Endothelial cell of umbilical vein (primary cell): ENCODE measurements around the gene PRAMEF1. TPM values are rescaled to one million over a fixed set of nuclear protein-coding genes. Genes with fewer than 3 reads are reported as not detected.

ENCODE experiments used
- BruUV-seq: library from RNA; stranded (reverse); fragments of 400-500 nt; replicated peaks from 2 replicates; lab custom pipeline; 2021; lab: Mats Ljungman, UMichigan
- CTCF ChIA-PET: fragments of 300-600, 350-600 bp; sonication (Branson Sonifier 250); formaldehyde crosslinking; loops from one replicate; lab custom pipeline; 2021; ENCODE audit warnings: antibody characterized with exemption, inconsistent platforms; lab: Charles Lee
- POLR2A ChIA-PET: fragments of 300-600, 350-600 bp; sonication (Branson Sonifier 250); formaldehyde crosslinking; loops from one replicate; lab custom pipeline; 2021; ENCODE audit warnings: antibody characterized with exemption, inconsistent platforms; lab: Charles Lee
- DNase-seq: peaks from one replicate; pipeline ENCODE4 v3.0.0-alpha.2; 2011; ENCODE audit warnings: low read depth, low spot score
- FAIRE-seq: peaks from 2 replicates; lab custom pipeline; 2011; peaks lifted over from hg19 to GRCh38; lab: Jason Lieb, UNC
- H2AFZ ChIP-seq: 2 replicates; pipeline ENCODE4 v1.6.0; 2012; ENCODE audit warnings: low read depth, low read length, control low read depth, inconsistent platforms
- H3K27ac ChIP-seq: 2 replicates; pipeline ENCODE4 v1.5.1; 2011; ENCODE audit warnings: low read depth, mild to moderate bottlenecking, control low read depth, low read length, moderate library complexity; ENCODE audit not compliant: insufficient read depth
- H3K27me3 ChIP-seq, 2 experiments: 2 replicates each; pipeline versions ENCODE4 v1.6.0 to v1.6.1; 2011; ENCODE audit warnings: low read length in 2 of 2, mixed read lengths in 1 of 2; ENCODE audit not compliant: control insufficient read depth in 2 of 2, insufficient read depth in 2 of 2
- H3K36me3 ChIP-seq, 2 experiments: 2 replicates in 1 of 2; 3 replicates in 1 of 2; pipeline ENCODE4 v1.5.1; 2011; ENCODE audit warnings: low read length in 2 of 2, mild to moderate bottlenecking in 1 of 2, moderate library complexity in 1 of 2; ENCODE audit not compliant: control insufficient read depth in 2 of 2, insufficient read depth in 2 of 2; ENCODE audit errors: extremely low read depth in 1 of 2
- H3K4me1 ChIP-seq: 3 replicates; pipeline ENCODE4 v1.5.1; 2011; ENCODE audit warnings: mild to moderate bottlenecking, low read length; ENCODE audit not compliant: control insufficient read depth, insufficient read depth; ENCODE audit errors: extremely low read depth
- H3K4me2 ChIP-seq: 2 replicates; pipeline ENCODE4 v1.6.1; 2011; ENCODE audit warnings: low read length, control low read depth, mixed read lengths; ENCODE audit not compliant: insufficient read depth
- H3K4me3 ChIP-seq, 3 experiments: fragments of 200-600 bp in 1 of 3; sonication (generic), shearing (Covaris generic) in 1 of 3; replicated peaks in 1 of 3; 2 replicates each; pipeline ENCODE4 v1.5.1; 2011 to 2016; ENCODE audit warnings: control low read depth in 3 of 3, low read length in 3 of 3, mild to moderate bottlenecking in 2 of 3, inconsistent platforms in 1 of 3, low read depth in 1 of 3, moderate library complexity in 1 of 3; ENCODE audit not compliant: insufficient read depth in 1 of 3
- H3K79me2 ChIP-seq: 2 replicates; pipeline ENCODE4 v1.6.0; 2012; ENCODE audit warnings: low read length, inconsistent platforms; ENCODE audit not compliant: control insufficient read depth, insufficient read depth
- H3K9ac ChIP-seq: replicated peaks from 2 replicates; pipeline ENCODE3; 2011; ENCODE audit warnings: low read length, control low read depth; ENCODE audit not compliant: insufficient read depth; ENCODE audit errors: extremely low read depth
- H3K9me1 ChIP-seq: replicated peaks from 3 replicates; pipeline ENCODE4 v1.6.0; 2011; ENCODE audit warnings: mild to moderate bottlenecking, low read length; ENCODE audit not compliant: control insufficient read depth, insufficient read depth; ENCODE audit errors: extremely low read depth
- H3K9me3 ChIP-seq: replicated peaks from 2 replicates; pipeline ENCODE4 v1.5.1; 2012; ENCODE audit warnings: low read length, inconsistent platforms; ENCODE audit not compliant: control insufficient read depth, insufficient read depth
- H4K20me1 ChIP-seq: replicated peaks from 2 replicates; pipeline ENCODE3; 2011; ENCODE audit warnings: mild to moderate bottlenecking, low read length; ENCODE audit not compliant: control insufficient read depth, insufficient read depth; ENCODE audit errors: extremely low read depth
- EZH2 ChIP-seq: IDR thresholded peaks from 2 replicates; pipeline ENCODE4 v1.6.1; 2012; ENCODE audit warnings: borderline replicate concordance, low read depth, mild to moderate bottlenecking, moderate library complexity, low read length, inconsistent platforms; ENCODE audit not compliant: severe bottlenecking
- FOS ChIP-seq: IDR thresholded peaks from 2 replicates; pipeline ENCODE4 v1.6.1; 2011; ENCODE audit warnings: mild to moderate bottlenecking, low read length, moderate library complexity, borderline replicate concordance; ENCODE audit not compliant: insufficient read depth
- GATA2 ChIP-seq: IDR thresholded peaks from 2 replicates; pipeline ENCODE4 v1.7.0; 2011; ENCODE audit warnings: low read depth, mild to moderate bottlenecking, moderate library complexity, mixed read lengths, low read length; ENCODE audit not compliant: insufficient read length, insufficient read depth
- JUN ChIP-seq: IDR thresholded peaks from 2 replicates; pipeline ENCODE4 v1.6.1; 2011; ENCODE audit warnings: borderline replicate concordance, low read depth; ENCODE audit not compliant: insufficient read length, insufficient read depth
- MYC ChIP-seq: IDR thresholded peaks from one replicate; pipeline ENCODE4 v1.6.1; 2011; ENCODE audit warnings: mild to moderate bottlenecking, low read depth, low read length
- POLR2A ChIP-seq: IDR thresholded peaks from 2 replicates; pipeline ENCODE4 v1.6.1; 2012; ENCODE audit warnings: low read depth, mild to moderate bottlenecking, control low read depth, low read length
- POLR2AphosphoS5 ChIP-seq: IDR thresholded peaks from 2 replicates; pipeline ENCODE4 v1.6.1; 2012; ENCODE audit warnings: low read depth, mild to moderate bottlenecking, control low read depth, low read length, moderate library complexity; ENCODE audit not compliant: insufficient read depth
- dilution Hi-C: fragments of 300-500 bp; cut with MboI; formaldehyde crosslinking; loops from one replicate; pipeline ENCODE4 v1.15.0; 2019; ENCODE audit warnings: low sequenced_read_pairs; ENCODE audit not compliant: extremely low pct_ligation_motif_present
- intact Hi-C: fragments of 100-400 bp; cut with micrococcal nuclease; formaldehyde crosslinking; loops from one replicate; pipeline ENCODE4 v1.10.0; 2022
- polyA plus RNA-seq, 4 experiments: library from polyadenylated mRNA; depleted of rRNA in 3 of 4; stranded (reverse) in 3 of 4; unstranded in 1 of 4; fragments of >200 nt; gene quantifications; 2 replicates each; pipeline versions ENCODE4 v1.2.1 to v1.2.3, GENCODE V29; 2011 to 2012; ENCODE audit warnings: missing spikeins in 1 of 4
- total RNA-seq: library from RNA; stranded (reverse); gene quantifications from 2 replicates; pipeline ENCODE4 v1.2.3, GENCODE V29; 2021
- TF ChIP-seq, protein P1 (sequence below): IDR thresholded peaks from 2 replicates; pipeline ENCODE4 v1.6.1; 2011; ENCODE audit not compliant: insufficient read depth, insufficient read length
- TF ChIP-seq, protein P2 (sequence below), 2 donors: IDR thresholded peaks; 1 replicate in 1 of 2; 2 replicates in 1 of 2; pipeline ENCODE4 v1.5.1; 2011; ENCODE audit warnings: low read length in 2 of 2, mild to moderate bottlenecking in 2 of 2, moderate library complexity in 2 of 2, control low read depth in 1 of 2, inconsistent platforms in 1 of 2, low read depth in 1 of 2; ENCODE audit not compliant: insufficient read depth in 1 of 2; ENCODE audit errors: extremely low read depth in 1 of 2

Gene PRAMEF1
- total and polyA plus RNA-seq, 2 donors (not counting 3 experiments of a cell fraction or from before 2014, with no cell fraction given): not detected

DNA sequence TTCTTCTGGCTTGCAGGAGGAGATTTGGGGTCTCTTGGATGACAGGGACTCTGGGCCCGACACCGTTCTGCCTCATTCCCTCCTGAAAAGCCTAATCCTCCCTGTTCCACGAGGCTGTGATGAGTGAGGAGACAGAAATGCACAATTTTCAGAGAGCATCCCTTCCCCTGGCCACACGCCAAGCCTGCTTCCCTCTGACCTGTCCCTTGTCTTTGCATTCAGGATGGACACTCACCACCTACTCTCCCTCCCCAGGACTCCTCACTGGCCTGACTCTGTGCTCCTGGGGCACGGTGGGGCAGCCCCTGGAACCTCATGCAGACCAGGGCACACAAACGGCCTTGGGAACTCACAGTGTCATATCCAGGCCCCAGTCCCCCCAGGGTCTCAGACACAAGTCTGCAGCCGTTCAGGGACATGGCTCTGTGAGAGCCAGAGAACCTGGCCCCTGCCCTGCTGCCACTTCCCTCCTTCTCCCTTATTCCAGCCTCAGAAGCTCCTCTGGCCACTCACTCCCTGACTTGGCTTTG, 21.2 kb upstream of the PRAMEF1 start:
- H3K79me2 ChIP-seq: no peaks in the 10 kb centered on the region
- DNase-seq (no peak), FAIRE-seq (no peak)
- H3K9me3 ChIP-seq: no peaks in the 10 kb centered on the region
- no peak overlapping the region for H3K27ac ChIP-seq
- no peak overlapping the region for H3K4me2 ChIP-seq
- dilution Hi-C loops: no loop called here
- TF ChIP-seq EZH2: no peak
- TF ChIP-seq MYC: no peak
- no peak for TF ChIP-seq GATA2
- TF ChIP-seq POLR2AphosphoS5: no peak
- TF ChIP-seq FOS: no peak
- TF ChIP-seq, protein P1, sequence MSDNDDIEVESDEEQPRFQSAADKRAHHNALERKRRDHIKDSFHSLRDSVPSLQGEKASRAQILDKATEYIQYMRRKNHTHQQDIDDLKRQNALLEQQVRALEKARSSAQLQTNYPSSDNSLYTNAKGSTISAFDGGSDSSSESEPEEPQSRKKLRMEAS: no peak
- no peak for TF ChIP-seq JUN
- TF ChIP-seq, protein P2, sequence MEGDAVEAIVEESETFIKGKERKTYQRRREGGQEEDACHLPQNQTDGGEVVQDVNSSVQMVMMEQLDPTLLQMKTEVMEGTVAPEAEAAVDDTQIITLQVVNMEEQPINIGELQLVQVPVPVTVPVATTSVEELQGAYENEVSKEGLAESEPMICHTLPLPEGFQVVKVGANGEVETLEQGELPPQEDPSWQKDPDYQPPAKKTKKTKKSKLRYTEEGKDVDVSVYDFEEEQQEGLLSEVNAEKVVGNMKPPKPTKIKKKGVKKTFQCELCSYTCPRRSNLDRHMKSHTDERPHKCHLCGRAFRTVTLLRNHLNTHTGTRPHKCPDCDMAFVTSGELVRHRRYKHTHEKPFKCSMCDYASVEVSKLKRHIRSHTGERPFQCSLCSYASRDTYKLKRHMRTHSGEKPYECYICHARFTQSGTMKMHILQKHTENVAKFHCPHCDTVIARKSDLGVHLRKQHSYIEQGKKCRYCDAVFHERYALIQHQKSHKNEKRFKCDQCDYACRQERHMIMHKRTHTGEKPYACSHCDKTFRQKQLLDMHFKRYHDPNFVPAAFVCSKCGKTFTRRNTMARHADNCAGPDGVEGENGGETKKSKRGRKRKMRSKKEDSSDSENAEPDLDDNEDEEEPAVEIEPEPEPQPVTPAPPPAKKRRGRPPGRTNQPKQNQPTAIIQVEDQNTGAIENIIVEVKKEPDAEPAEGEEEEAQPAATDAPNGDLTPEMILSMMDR (IDR thresholded peaks at IDR 0.05; ENCODE audit: extremely low read depth in 1 of 2, insufficient read depth in 1 of 2, low read depth in 1 of 2, low read length in 2 of 2): no peak
- TF ChIP-seq POLR2A: no peak
- intact Hi-C loops: no loop called here
- no peaks in the 10 kb centered on the region for H3K9me1 ChIP-seq
- CTCF ChIA-PET: no interaction called here
- POLR2A ChIA-PET: no interaction called here
- no peak overlapping the region for H3K4me3 ChIP-seq
- H3K9ac ChIP-seq: no peak overlapping the region
- no peak overlapping the region for H2AFZ ChIP-seq
- no peaks in the 10 kb centered on the region for H3K27me3 ChIP-seq
- no TSS peak for BruUV-seq
- no peaks in the 10 kb centered on the region for H3K4me1 ChIP-seq
- no peaks in the 10 kb centered on the region for H3K36me3 ChIP-seq
- no peaks in the 10 kb centered on the region for H4K20me1 ChIP-seq
